ENCODE results near the gene ZNF593OS.

DNA sequence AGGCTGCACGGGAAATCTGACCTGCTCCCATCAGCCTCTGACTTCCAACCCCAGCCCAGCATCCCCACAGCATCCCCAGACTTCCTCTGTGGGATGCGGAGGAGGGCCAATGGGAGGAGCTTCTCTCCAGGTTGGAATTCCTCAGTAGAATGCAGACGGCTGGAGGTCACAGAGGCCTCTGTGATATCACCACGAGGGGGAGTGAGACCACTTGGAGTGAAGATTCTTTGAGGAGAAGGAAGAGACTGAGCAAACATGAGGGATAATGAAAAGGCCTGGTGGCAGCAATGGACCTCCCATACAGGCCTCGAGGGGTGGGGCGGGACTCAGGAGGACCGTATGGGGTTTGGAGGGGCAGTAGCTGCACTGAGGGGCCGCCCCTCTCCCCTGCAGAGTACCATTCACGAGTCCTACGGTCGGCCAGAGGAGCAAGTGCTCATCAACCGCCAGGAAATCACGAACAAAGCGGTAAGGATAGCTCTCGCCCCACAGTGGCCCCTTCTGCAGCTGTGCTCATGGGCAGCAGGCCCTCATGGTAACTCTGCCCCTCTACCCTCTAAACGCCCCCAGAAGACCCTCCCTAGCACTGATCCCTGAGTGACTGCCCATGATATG is 18.8 kb upstream of the ZNF593OS start, which contains the start of gene CATSPER4:
- no peak for TF ChIP-seq EZH2 (IDR thresholded peaks at IDR 0.05; ENCODE audit: borderline replicate concordance, insufficient read depth, low read depth, low read length, poor library complexity, severe bottlenecking)
- TF ChIP-seq, protein P1, sequence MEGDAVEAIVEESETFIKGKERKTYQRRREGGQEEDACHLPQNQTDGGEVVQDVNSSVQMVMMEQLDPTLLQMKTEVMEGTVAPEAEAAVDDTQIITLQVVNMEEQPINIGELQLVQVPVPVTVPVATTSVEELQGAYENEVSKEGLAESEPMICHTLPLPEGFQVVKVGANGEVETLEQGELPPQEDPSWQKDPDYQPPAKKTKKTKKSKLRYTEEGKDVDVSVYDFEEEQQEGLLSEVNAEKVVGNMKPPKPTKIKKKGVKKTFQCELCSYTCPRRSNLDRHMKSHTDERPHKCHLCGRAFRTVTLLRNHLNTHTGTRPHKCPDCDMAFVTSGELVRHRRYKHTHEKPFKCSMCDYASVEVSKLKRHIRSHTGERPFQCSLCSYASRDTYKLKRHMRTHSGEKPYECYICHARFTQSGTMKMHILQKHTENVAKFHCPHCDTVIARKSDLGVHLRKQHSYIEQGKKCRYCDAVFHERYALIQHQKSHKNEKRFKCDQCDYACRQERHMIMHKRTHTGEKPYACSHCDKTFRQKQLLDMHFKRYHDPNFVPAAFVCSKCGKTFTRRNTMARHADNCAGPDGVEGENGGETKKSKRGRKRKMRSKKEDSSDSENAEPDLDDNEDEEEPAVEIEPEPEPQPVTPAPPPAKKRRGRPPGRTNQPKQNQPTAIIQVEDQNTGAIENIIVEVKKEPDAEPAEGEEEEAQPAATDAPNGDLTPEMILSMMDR (IDR thresholded peaks at IDR 0.05): no peak
